Measurements from ENCODE around the gene NUAK1. TPM values are rescaled to one million over a fixed set of nuclear protein-coding genes. Genes with fewer than 3 reads are reported as not detected.

Gene NUAK1
- total and polyA plus RNA-seq, 2 experiments from 2014 or later: 5.4 to 16.9 TPM

DNA sequence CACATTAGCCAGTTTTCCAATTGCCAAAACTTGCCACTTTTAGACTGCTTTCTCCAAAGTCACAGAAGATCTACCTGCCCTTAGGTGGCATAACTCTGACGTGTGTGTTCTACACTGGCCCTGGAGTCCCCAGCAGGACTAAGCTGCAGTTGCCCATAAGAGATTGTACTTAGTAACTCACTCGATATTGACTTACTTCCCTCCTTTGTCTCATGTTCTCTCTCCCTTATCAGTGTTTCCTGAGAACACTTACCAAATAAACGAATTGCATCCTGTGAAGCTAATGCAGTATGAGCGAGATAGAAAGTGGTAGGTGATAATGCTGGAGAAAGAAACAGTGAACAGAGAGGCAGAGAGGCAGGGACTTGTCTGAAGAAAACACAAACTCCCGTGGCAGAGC lies 117.2 kb downstream of the NUAK1 start:
- H3K27ac Mint-ChIP-seq: no peak overlapping the region
- H3K36me3 ChIP-seq (ENCODE audit: insufficient read depth): 0 out of 2 replicates have a peak, but pooled peaks cover 3% of the 10 kb centered on the region

More for the DNA sequence above, 117.2 kb downstream of the NUAK1 start:
- H3F3A ChIP-seq (replicated peaks; ENCODE audit: low read depth): no peaks in the 10 kb centered on the region
- H3K4me1 Mint-ChIP-seq: no peaks in the 10 kb centered on the region
- H3K4me1 ChIP-seq (ENCODE audit: insufficient read depth): no peaks in the 10 kb centered on the region
- H3K27me3 Mint-ChIP-seq (ENCODE audit: insufficient read depth, low read depth, poor library complexity): no peaks in the 10 kb centered on the region
- no peaks in the 10 kb centered on the region; the same call in 1 of the 2 replicates for H3K9me2 ChIP-seq (ENCODE audit: insufficient read depth)
- H3K79me2 ChIP-seq (replicated peaks; ENCODE audit: insufficient read depth): no peaks in the 10 kb centered on the region
- H3K27ac ChIP-seq (ENCODE audit: low read depth): no peak overlapping the region
- no peak overlapping the region for H3K4me3 Mint-ChIP-seq
- H2AFZ ChIP-seq: no peak overlapping the region
- DNase-seq (ENCODE audit: low spot score) (no peak), ATAC-seq (no peak)
- no peak overlapping the region for H3K4me2 ChIP-seq
- H4K20me1 ChIP-seq (replicated peaks; ENCODE audit: insufficient read depth): no peaks in the 10 kb centered on the region
- peaks cover 42% of the 10 kb centered on the region for H3K9me3 Mint-ChIP-seq
- TF ChIP-seq EZH2phosphoT487 (IDR thresholded peaks at IDR 0.05; ENCODE audit: unreplicated experiment) (no peak), CREB1 (CRISPR knock-in tag; IDR thresholded peaks at IDR 0.05; ENCODE audit: low read depth) (no peak), ZNF331 (CRISPR knock-in tag; IDR thresholded peaks at IDR 0.05; ENCODE audit: low read depth) (no peak), STAT1 (IDR thresholded peaks at IDR 0.05; ENCODE audit: unreplicated experiment) (no peak), ZNF114 (CRISPR knock-in tag; IDR thresholded peaks at IDR 0.05) (no peak), JUNB (IDR thresholded peaks at IDR 0.05; ENCODE audit: unreplicated experiment) (no peak)
- TF ChIP-seq, protein P1, sequence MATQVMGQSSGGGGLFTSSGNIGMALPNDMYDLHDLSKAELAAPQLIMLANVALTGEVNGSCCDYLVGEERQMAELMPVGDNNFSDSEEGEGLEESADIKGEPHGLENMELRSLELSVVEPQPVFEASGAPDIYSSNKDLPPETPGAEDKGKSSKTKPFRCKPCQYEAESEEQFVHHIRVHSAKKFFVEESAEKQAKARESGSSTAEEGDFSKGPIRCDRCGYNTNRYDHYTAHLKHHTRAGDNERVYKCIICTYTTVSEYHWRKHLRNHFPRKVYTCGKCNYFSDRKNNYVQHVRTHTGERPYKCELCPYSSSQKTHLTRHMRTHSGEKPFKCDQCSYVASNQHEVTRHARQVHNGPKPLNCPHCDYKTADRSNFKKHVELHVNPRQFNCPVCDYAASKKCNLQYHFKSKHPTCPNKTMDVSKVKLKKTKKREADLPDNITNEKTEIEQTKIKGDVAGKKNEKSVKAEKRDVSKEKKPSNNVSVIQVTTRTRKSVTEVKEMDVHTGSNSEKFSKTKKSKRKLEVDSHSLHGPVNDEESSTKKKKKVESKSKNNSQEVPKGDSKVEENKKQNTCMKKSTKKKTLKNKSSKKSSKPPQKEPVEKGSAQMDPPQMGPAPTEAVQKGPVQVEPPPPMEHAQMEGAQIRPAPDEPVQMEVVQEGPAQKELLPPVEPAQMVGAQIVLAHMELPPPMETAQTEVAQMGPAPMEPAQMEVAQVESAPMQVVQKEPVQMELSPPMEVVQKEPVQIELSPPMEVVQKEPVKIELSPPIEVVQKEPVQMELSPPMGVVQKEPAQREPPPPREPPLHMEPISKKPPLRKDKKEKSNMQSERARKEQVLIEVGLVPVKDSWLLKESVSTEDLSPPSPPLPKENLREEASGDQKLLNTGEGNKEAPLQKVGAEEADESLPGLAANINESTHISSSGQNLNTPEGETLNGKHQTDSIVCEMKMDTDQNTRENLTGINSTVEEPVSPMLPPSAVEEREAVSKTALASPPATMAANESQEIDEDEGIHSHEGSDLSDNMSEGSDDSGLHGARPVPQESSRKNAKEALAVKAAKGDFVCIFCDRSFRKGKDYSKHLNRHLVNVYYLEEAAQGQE (IDR thresholded peaks at IDR 0.05; ENCODE audit: unreplicated experiment): no peak
- TF ChIP-seq, protein P2, sequence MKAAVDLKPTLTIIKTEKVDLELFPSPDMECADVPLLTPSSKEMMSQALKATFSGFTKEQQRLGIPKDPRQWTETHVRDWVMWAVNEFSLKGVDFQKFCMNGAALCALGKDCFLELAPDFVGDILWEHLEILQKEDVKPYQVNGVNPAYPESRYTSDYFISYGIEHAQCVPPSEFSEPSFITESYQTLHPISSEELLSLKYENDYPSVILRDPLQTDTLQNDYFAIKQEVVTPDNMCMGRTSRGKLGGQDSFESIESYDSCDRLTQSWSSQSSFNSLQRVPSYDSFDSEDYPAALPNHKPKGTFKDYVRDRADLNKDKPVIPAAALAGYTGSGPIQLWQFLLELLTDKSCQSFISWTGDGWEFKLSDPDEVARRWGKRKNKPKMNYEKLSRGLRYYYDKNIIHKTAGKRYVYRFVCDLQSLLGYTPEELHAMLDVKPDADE (IDR thresholded peaks at IDR 0.05): no peak
- TF ChIP-seq, protein P3, sequence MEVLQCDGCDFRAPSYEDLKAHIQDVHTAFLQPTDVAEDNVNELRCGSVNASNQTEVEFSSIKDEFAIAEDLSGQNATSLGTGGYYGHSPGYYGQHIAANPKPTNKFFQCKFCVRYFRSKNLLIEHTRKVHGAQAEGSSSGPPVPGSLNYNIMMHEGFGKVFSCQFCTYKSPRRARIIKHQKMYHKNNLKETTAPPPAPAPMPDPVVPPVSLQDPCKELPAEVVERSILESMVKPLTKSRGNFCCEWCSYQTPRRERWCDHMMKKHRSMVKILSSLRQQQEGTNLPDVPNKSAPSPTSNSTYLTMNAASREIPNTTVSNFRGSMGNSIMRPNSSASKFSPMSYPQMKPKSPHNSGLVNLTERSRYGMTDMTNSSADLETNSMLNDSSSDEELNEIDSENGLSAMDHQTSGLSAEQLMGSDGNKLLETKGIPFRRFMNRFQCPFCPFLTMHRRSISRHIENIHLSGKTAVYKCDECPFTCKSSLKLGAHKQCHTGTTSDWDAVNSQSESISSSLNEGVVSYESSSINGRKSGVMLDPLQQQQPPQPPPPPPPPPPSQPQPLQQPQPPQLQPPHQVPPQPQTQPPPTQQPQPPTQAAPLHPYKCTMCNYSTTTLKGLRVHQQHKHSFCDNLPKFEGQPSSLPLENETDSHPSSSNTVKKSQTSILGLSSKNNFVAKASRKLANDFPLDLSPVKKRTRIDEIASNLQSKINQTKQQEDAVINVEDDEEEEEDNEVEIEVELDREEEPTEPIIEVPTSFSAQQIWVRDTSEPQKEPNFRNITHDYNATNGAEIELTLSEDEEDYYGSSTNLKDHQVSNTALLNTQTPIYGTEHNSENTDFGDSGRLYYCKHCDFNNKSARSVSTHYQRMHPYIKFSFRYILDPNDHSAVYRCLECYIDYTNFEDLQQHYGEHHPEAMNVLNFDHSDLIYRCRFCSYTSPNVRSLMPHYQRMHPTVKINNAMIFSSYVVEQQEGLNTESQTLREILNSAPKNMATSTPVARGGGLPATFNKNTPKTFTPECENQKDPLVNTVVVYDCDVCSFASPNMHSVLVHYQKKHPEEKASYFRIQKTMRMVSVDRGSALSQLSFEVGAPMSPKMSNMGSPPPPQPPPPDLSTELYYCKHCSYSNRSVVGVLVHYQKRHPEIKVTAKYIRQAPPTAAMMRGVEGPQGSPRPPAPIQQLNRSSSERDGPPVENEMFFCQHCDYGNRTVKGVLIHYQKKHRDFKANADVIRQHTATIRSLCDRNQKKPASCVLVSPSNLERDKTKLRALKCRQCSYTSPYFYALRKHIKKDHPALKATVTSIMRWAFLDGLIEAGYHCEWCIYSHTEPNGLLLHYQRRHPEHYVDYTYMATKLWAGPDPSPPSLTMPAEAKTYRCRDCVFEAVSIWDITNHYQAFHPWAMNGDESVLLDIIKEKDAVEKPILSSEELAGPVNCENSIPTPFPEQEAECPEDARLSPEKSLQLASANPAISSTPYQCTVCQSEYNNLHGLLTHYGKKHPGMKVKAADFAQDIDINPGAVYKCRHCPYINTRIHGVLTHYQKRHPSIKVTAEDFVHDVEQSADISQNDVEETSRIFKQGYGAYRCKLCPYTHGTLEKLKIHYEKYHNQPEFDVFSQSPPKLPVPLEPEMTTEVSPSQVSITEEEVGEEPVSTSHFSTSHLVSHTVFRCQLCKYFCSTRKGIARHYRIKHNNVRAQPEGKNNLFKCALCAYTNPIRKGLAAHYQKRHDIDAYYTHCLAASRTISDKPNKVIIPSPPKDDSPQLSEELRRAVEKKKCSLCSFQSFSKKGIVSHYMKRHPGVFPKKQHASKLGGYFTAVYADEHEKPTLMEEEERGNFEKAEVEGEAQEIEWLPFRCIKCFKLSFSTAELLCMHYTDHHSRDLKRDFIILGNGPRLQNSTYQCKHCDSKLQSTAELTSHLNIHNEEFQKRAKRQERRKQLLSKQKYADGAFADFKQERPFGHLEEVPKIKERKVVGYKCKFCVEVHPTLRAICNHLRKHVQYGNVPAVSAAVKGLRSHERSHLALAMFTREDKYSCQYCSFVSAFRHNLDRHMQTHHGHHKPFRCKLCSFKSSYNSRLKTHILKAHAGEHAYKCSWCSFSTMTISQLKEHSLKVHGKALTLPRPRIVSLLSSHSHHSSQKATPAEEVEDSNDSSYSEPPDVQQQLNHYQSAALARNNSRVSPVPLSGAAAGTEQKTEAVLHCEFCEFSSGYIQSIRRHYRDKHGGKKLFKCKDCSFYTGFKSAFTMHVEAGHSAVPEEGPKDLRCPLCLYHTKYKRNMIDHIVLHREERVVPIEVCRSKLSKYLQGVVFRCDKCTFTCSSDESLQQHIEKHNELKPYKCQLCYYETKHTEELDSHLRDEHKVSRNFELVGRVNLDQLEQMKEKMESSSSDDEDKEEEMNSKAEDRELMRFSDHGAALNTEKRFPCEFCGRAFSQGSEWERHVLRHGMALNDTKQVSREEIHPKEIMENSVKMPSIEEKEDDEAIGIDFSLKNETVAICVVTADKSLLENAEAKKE (CRISPR knock-in tag; IDR thresholded peaks at IDR 0.05): no peak
- TF ChIP-seq, protein P4, sequence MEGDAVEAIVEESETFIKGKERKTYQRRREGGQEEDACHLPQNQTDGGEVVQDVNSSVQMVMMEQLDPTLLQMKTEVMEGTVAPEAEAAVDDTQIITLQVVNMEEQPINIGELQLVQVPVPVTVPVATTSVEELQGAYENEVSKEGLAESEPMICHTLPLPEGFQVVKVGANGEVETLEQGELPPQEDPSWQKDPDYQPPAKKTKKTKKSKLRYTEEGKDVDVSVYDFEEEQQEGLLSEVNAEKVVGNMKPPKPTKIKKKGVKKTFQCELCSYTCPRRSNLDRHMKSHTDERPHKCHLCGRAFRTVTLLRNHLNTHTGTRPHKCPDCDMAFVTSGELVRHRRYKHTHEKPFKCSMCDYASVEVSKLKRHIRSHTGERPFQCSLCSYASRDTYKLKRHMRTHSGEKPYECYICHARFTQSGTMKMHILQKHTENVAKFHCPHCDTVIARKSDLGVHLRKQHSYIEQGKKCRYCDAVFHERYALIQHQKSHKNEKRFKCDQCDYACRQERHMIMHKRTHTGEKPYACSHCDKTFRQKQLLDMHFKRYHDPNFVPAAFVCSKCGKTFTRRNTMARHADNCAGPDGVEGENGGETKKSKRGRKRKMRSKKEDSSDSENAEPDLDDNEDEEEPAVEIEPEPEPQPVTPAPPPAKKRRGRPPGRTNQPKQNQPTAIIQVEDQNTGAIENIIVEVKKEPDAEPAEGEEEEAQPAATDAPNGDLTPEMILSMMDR (conservative IDR thresholded peaks at IDR 0.05; ENCODE audit: low read depth in 2 of 2): no peak
- peaks cover 34% of the 10 kb centered on the region for H3K36me3 Mint-ChIP-seq (ENCODE audit: low read depth)
- no peaks in the 10 kb centered on the region for H3K27me3 ChIP-seq (ENCODE audit: insufficient read depth)
- H3K4me3 ChIP-seq: no peak overlapping the region

Measured in GM23338 (cell line).